MCF 10A (cell line): ENCODE results near the gene FUT2. TPM values are rescaled to one million over a fixed set of nuclear protein-coding genes. Genes with fewer than 3 reads are reported as not detected.

Source experiments
- BruUV-seq: library from RNA; stranded (reverse); fragments of 400-500 nt; replicated peaks from 2 replicates; lab custom pipeline; 2021; lab: Mats Ljungman, UMichigan
- CTCF ChIA-PET: fragments of 300-600 bp; sonication (Branson Sonifier 250); formaldehyde crosslinking; extraction: SDS; loops from one replicate; lab custom pipeline; 2021; ENCODE audit warnings: antibody characterized with exemption, inconsistent platforms; lab: Yijun Ruan, JAX
- POLR2A ChIA-PET: fragments of 300-600, 350-650 bp; sonication (Branson Sonifier 250); formaldehyde crosslinking; extraction: SDS; loops from one replicate; lab custom pipeline; 2020; ENCODE audit warnings: antibody characterized with exemption, inconsistent platforms; lab: Yijun Ruan, JAX
- DNase-seq: peaks from one replicate; pipeline ENCODE4 v3.0.0-alpha.2; 2018; ENCODE audit not compliant: unreplicated experiment
- H3K27ac Mint-ChIP-seq: one replicate; pipeline ENCODE4 v1.8.0; 2022; ENCODE audit warnings: mild to moderate bottlenecking, low read depth, mixed read lengths; ENCODE audit not compliant: unreplicated experiment
- H3K27me3 Mint-ChIP-seq: one replicate; pipeline ENCODE4 v1.8.0; 2022; ENCODE audit warnings: mixed read lengths; ENCODE audit not compliant: insufficient read depth, unreplicated experiment
- H3K36me3 Mint-ChIP-seq: one replicate; pipeline ENCODE4 v1.8.0; 2022; ENCODE audit warnings: mild to moderate bottlenecking, moderate library complexity, mixed read lengths; ENCODE audit not compliant: insufficient read depth, unreplicated experiment
- H3K4me1 Mint-ChIP-seq: one replicate; pipeline ENCODE4 v1.8.0; 2022; ENCODE audit warnings: mixed read lengths; ENCODE audit not compliant: insufficient read depth, unreplicated experiment
- H3K4me3 Mint-ChIP-seq: one replicate; pipeline ENCODE4 v1.8.0; 2022; ENCODE audit warnings: mild to moderate bottlenecking, moderate library complexity, mixed read lengths; ENCODE audit not compliant: unreplicated experiment
- H3K9me3 Mint-ChIP-seq: one replicate; pipeline ENCODE4 v1.8.0; 2022; ENCODE audit warnings: mixed read lengths; ENCODE audit not compliant: unreplicated experiment
- CTCF ChIP-seq: fragments of 200-600 bp; IDR thresholded peaks from one replicate; pipeline ENCODE4 v1.8.0; 2022; ENCODE audit warnings: antibody characterized with exemption, mild to moderate bottlenecking; ENCODE audit not compliant: unreplicated experiment
- intact Hi-C: fragments of 100-400 bp; cut with micrococcal nuclease; formaldehyde crosslinking; loops from 2 replicates; pipeline ENCODE4 v1.14.1; 2022
- total RNA-seq: library from RNA; stranded (reverse); gene quantifications from 2 replicates; pipeline ENCODE4 v1.2.3, GENCODE V29; 2022

Gene FUT2
- total RNA-seq, 1 experiment from 2014 or later = not detected

GRCh38 chr19:48713864-48714755 lies 18.3 kb downstream of the FUT2 start:
- ChIA-PET POLR2A (interaction anchor here (0.6 to 1.4 kb wide), 14 partner anchors 9 to 1789 kb away, joined by 3 to 9 read pairs (median 4); partner anchors contain the start of genes CA11, FUT2 and PPP1R15A), CTCF (interaction anchor here (0.5 to 2.0 kb wide), 5 partner anchors 30 to 907 kb away, joined by 3 to 7 read pairs (median 3); no protein-coding TSS in a partner anchor)
- no peak for TF ChIP-seq CTCF
- no TSS peak for BruUV-seq
- H3K4me3 Mint-ChIP-seq = peak overlapping the region; percentile 89
- no peaks in the 10 kb centered on the region for H3K36me3 Mint-ChIP-seq
- peak; percentile 100 for DNase-seq
- intact Hi-C loops = loop anchor here (5.0 kb wide), 1 partner anchor 37 kb away; no protein-coding TSS in a partner anchor
- H3K4me1 Mint-ChIP-seq = peaks cover 19% of the 10 kb centered on the region
- H3K27ac Mint-ChIP-seq = peak overlapping the region; percentile 91
- no peaks in the 10 kb centered on the region for H3K27me3 Mint-ChIP-seq
- H3K9me3 Mint-ChIP-seq = no peaks in the 10 kb centered on the region

- no peak for DNase-seq
- no peaks in the 10 kb centered on the region for H3K9me3 Mint-ChIP-seq
- POLR2A ChIA-PET = interaction anchor here (0.6 to 1.4 kb wide), 10 partner anchors 10 to 511 kb away, joined by 3 to 9 read pairs (median 4); partner anchors contain the start of genes CA11, FUT2 and PPP1R15A
- CTCF ChIA-PET = interaction anchor here (0.5 to 0.7 kb wide), 4 partner anchors 29 to 908 kb away, joined by 3 to 4 read pairs (median 3); no protein-coding TSS in a partner anchor
- peak overlapping the region; percentile 91 for H3K27ac Mint-ChIP-seq
- intact Hi-C loops = loop anchor here (5.0 kb wide), 1 partner anchor 38 kb away; no protein-coding TSS in a partner anchor
- H3K27me3 Mint-ChIP-seq = no peaks in the 10 kb centered on the region
- H3K36me3 Mint-ChIP-seq = no peaks in the 10 kb centered on the region
- BruUV-seq = no TSS peak
- TF ChIP-seq CTCF = no peak
- H3K4me1 Mint-ChIP-seq = peaks cover 19% of the 10 kb centered on the region
- peak overlapping the region; percentile 89 for H3K4me3 Mint-ChIP-seq
These were observed 19.2 kb downstream of the FUT2 start for GRCh38 chr19:48714759-48715675.

GRCh38 chr19:48715681-48716171 lies 20.0 kb downstream of the FUT2 start:
- no peaks in the 10 kb centered on the region for H3K36me3 Mint-ChIP-seq
- peaks cover 24% of the 10 kb centered on the region for H3K4me1 Mint-ChIP-seq
- intact Hi-C loops = no loop called here
- H3K27ac Mint-ChIP-seq = no peak overlapping the region
- peak overlapping the region; percentile 89 for H3K4me3 Mint-ChIP-seq
- ChIA-PET POLR2A (interaction anchor here (0.6 to 1.2 kb wide), 3 partner anchors 9 to 152 kb away, joined by 3 to 4 read pairs (median 3); no protein-coding TSS in a partner anchor), CTCF (interaction anchor here (0.6 to 0.7 kb wide), 2 partner anchors 40 to 225 kb away, joined by 3 to 4 read pairs; no protein-coding TSS in a partner anchor)
- no TSS peak for BruUV-seq
- H3K27me3 Mint-ChIP-seq = no peaks in the 10 kb centered on the region
- no peak for DNase-seq
- TF ChIP-seq CTCF = no peak
- H3K9me3 Mint-ChIP-seq = no peaks in the 10 kb centered on the region
